Panc1 (cell line): Measurements from ENCODE around the gene ACACA. TPM values are rescaled to one million over a fixed set of nuclear protein-coding genes. Genes with fewer than 3 reads are reported as not detected.
A peak's percentile ranks its signal among the peaks of the same experiment; 100 is the strongest.

ENCODE experiments used
- ATAC-seq: fragments of 200-7000 bp; cut with Tn5 transposase; 2 replicates; pipeline ENCODE4 v1.9.1; 2020; ENCODE audit warnings: mild to moderate bottlenecking, moderate library complexity
- BruUV-seq: library from RNA; stranded (reverse); fragments of 400-500 nt; replicated peaks from 2 replicates; lab custom pipeline; 2021; lab: Mats Ljungman, UMichigan
- CTCF ChIA-PET: fragments of 300-600 bp; sonication (Branson Sonifier 250); formaldehyde crosslinking; loops from one replicate; lab custom pipeline; 2022; ENCODE audit warnings: antibody characterized with exemption; lab: Charles Lee
- POLR2A ChIA-PET: fragments of 300-600 bp; sonication (Branson Sonifier 250); formaldehyde crosslinking; loops from one replicate; lab custom pipeline; 2022; ENCODE audit warnings: antibody characterized with exemption; lab: Charles Lee
- DNase-seq: peaks from one replicate; pipeline ENCODE4 v3.0.0-alpha.2; 2010; ENCODE audit warnings: low read depth, low spot score
- H3K27ac ChIP-seq: 2 replicates; pipeline ENCODE4 v1.5.1; 2011; ENCODE audit warnings: mild to moderate bottlenecking, low read length, inconsistent platforms
- H3K27me3 ChIP-seq: fragments of 200-500 bp; sonication (Bioruptor generic); 2 replicates; pipeline ENCODE4 v1.6.0; 2014; ENCODE audit warnings: low read length, inconsistent platforms; ENCODE audit not compliant: control insufficient read depth, insufficient read depth
- H3K36me3 ChIP-seq: fragments of 200-500 bp; sonication (Bioruptor generic); 2 replicates; pipeline ENCODE4 v1.5.1; 2014; ENCODE audit warnings: inconsistent platforms, mild to moderate bottlenecking, low read length, moderate library complexity; ENCODE audit not compliant: control insufficient read depth, insufficient read depth
- H3K4me1 ChIP-seq: 2 replicates; pipeline ENCODE4 v1.5.1; 2011; ENCODE audit warnings: inconsistent platforms, mild to moderate bottlenecking, low read length, moderate library complexity; ENCODE audit not compliant: control insufficient read depth, insufficient read depth
- H3K4me3 ChIP-seq, 2 experiments: 2 replicates each; pipeline ENCODE4 v1.5.1; 2011 to 2012; ENCODE audit warnings: low read depth in 2 of 2, low read length in 2 of 2, mild to moderate bottlenecking in 2 of 2, inconsistent platforms in 1 of 2, moderate library complexity in 1 of 2
- H3K9me3 ChIP-seq: fragments of 200-500 bp; sonication (Bioruptor generic); 2 replicates; pipeline ENCODE4 v1.5.1; 2014; ENCODE audit warnings: low read depth, mild to moderate bottlenecking, inconsistent platforms, low read length, moderate library complexity; ENCODE audit not compliant: control insufficient read depth, insufficient read depth
- POLR2AphosphoS5 ChIP-seq: IDR thresholded peaks from 2 replicates; pipeline ENCODE4 v1.6.1; 2012; ENCODE audit warnings: mild to moderate bottlenecking, low read depth, low read length, moderate library complexity
- SIN3A ChIP-seq: IDR thresholded peaks from 2 replicates; pipeline ENCODE4 v1.6.1; 2012; ENCODE audit warnings: low read depth, mild to moderate bottlenecking, low read length, moderate library complexity, borderline replicate concordance; ENCODE audit not compliant: insufficient read depth
- TCF7L2 ChIP-seq: IDR thresholded peaks from 2 replicates; pipeline ENCODE4 v1.6.1; 2011; ENCODE audit warnings: mild to moderate bottlenecking, low read depth, low read length, inconsistent platforms
- in situ Hi-C: cut with HindIII; loops from 2 replicates; pipeline ENCODE4 v1.10.0; 2016; ENCODE audit warnings: low sequenced_read_pairs, low pct_unique_long_range_greater_than_20kb
- intact Hi-C: fragments of 100-400 bp; cut with micrococcal nuclease; formaldehyde crosslinking; loops from one replicate; pipeline ENCODE4 v1.10.0; 2022; ENCODE audit not compliant: unreplicated experiment
- total RNA-seq: library from RNA; stranded (reverse); gene quantifications from one replicate; pipeline ENCODE4 v1.2.1, GENCODE V29; 2021; ENCODE audit not compliant: unreplicated experiment
- TF ChIP-seq, protein P1 (sequence below): fragments of 450-650 bp; IDR thresholded peaks from 2 replicates; pipeline ENCODE4 v1.5.1; 2017; ENCODE audit warnings: mild to moderate bottlenecking
- TF ChIP-seq, protein P2 (sequence below), 2 experiments: IDR thresholded peaks; 2 replicates each; pipeline ENCODE4 v1.6.1; 2011 to 2012; ENCODE audit warnings: low read depth in 2 of 2, control low read depth in 1 of 2, low read length in 1 of 2, mild to moderate bottlenecking in 1 of 2, moderate library complexity in 1 of 2; ENCODE audit not compliant: insufficient read depth in 1 of 2

The ACACA gene
- total RNA-seq, 1 experiment from 2014 or later, result 131 TPM

DNA sequence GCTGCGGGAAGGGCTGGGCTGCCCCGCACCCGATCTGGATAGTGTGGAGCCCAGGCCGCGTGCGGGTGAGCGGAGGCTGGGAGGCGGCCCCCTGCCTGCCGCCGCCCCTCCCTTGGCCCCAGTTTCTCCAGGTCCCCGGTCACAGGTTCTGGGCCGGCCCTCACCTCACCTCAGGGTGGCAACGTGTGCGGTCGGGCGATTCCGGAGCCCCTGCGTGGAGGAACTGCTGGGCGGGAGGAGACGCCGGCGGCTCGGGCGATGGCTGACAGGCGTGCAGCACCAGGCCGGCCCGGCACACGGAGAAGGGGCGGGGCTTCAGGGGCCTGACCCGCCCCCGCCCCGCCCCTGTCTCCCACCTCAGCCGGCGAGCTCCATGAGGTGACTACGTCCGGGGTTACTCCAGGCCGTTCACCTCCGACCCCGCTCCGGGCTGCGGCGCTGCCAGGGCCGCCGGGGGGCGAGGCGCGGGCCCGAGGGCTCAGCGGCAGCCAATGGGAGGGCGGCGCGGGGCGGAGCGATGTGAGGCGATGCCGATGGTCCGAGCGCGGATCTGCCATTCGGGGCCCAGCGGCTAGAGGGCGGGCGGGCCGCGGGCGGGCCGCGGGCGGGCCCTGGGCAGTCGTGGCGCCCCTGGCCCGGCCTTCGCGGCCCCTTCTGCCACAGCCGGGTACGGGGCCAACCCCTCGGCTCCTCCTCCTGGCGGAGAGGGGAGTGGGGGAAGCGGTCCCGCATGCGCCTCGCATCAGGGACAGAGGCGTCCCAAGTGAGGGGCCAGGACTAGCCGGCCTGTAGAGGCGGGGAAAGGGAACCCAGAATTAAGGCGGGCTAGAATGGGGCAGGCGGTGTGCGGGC lies 47.6 kb downstream of the ACACA start:
- peak; percentile 96 for ATAC-seq
- no peaks in the 10 kb centered on the region for H3K27me3 ChIP-seq
- BruUV-seq, result no TSS peak

DNA sequence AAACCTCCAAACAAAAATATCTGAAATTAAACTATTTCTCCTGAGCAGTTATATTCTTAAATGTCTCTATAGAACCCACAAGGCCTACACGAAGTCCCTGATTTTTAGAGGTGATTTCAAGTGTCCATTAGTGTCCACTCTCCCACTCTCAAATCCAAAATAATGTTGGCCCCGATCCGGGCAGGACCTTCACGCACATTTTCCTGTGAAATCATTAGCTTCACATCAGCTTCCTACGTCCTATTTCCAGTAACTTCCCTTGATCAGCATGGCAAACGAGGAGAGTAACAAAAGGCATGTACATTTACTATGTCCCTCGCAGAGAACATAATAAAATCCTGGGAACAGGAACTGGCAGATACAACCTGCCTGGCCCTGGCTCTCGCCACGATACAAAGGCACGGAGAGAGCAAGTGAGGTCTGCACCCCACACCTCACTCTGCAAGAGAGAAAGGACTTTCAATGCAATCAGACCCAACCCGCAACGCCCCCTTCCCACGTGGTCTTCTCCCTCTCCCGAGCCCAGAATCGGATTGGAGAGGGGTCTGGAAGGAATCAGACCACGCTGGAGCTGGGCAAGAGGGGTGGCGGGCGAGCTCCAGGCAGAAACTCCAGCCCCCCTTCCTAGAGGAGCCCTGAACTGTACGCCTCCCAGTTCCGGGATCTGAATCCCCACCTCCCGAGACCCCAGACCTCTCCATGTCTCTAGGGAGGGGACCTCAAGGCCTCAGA lies 48.4 kb downstream of the ACACA start:
- CTCF ChIA-PET, result interaction anchor here (1.5 kb wide), 1 partner anchor 15 kb away, joined by 5 read pairs; no protein-coding TSS in a partner anchor
- Histone ChIP-seq H3K27ac (peak overlapping the region; percentile 93), H3K4me1 (peaks cover 14% of the 10 kb centered on the region), H3K9me3 (no peaks in the 10 kb centered on the region), H3K27me3 (no peaks in the 10 kb centered on the region), H3K4me3 (peak overlapping the region; percentile 83 to 89), H3K36me3 (peaks cover 5% of the 10 kb centered on the region)
- in situ Hi-C loops, result no loop called here
- intact Hi-C loops, result no loop called here
- POLR2A ChIA-PET, result no interaction called here
- peak; percentile 19 for ATAC-seq
- no TSS peak for BruUV-seq
- DNase-seq, result no peak
- TF ChIP-seq POLR2AphosphoS5 (no peak), TCF7L2 (no peak), SIN3A (no peak)
- TF ChIP-seq, protein P1, sequence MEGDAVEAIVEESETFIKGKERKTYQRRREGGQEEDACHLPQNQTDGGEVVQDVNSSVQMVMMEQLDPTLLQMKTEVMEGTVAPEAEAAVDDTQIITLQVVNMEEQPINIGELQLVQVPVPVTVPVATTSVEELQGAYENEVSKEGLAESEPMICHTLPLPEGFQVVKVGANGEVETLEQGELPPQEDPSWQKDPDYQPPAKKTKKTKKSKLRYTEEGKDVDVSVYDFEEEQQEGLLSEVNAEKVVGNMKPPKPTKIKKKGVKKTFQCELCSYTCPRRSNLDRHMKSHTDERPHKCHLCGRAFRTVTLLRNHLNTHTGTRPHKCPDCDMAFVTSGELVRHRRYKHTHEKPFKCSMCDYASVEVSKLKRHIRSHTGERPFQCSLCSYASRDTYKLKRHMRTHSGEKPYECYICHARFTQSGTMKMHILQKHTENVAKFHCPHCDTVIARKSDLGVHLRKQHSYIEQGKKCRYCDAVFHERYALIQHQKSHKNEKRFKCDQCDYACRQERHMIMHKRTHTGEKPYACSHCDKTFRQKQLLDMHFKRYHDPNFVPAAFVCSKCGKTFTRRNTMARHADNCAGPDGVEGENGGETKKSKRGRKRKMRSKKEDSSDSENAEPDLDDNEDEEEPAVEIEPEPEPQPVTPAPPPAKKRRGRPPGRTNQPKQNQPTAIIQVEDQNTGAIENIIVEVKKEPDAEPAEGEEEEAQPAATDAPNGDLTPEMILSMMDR, result no peak
- TF ChIP-seq, protein P2, sequence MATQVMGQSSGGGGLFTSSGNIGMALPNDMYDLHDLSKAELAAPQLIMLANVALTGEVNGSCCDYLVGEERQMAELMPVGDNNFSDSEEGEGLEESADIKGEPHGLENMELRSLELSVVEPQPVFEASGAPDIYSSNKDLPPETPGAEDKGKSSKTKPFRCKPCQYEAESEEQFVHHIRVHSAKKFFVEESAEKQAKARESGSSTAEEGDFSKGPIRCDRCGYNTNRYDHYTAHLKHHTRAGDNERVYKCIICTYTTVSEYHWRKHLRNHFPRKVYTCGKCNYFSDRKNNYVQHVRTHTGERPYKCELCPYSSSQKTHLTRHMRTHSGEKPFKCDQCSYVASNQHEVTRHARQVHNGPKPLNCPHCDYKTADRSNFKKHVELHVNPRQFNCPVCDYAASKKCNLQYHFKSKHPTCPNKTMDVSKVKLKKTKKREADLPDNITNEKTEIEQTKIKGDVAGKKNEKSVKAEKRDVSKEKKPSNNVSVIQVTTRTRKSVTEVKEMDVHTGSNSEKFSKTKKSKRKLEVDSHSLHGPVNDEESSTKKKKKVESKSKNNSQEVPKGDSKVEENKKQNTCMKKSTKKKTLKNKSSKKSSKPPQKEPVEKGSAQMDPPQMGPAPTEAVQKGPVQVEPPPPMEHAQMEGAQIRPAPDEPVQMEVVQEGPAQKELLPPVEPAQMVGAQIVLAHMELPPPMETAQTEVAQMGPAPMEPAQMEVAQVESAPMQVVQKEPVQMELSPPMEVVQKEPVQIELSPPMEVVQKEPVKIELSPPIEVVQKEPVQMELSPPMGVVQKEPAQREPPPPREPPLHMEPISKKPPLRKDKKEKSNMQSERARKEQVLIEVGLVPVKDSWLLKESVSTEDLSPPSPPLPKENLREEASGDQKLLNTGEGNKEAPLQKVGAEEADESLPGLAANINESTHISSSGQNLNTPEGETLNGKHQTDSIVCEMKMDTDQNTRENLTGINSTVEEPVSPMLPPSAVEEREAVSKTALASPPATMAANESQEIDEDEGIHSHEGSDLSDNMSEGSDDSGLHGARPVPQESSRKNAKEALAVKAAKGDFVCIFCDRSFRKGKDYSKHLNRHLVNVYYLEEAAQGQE (IDR thresholded peaks at IDR 0.05; ENCODE audit: insufficient read depth in 1 of 2, low read depth in 2 of 2, low read length in 1 of 2), result no peak

More for the DNA sequence above, 47.6 kb downstream of the ACACA start:
- Histone ChIP-seq H3K4me3 (peak overlapping the region; percentile 83 to 89), H3K4me1 (peaks cover 14% of the 10 kb centered on the region), H3K9me3 (no peaks in the 10 kb centered on the region), H3K36me3 (peaks cover 5% of the 10 kb centered on the region), H3K27ac (peak overlapping the region; percentile 95)
- in situ Hi-C loops, result no loop called here
- peak; percentile 59 for DNase-seq
- POLR2A ChIA-PET, result interaction anchor here (0.6 kb wide), 1 partner anchor 90 kb away, joined by 9 read pairs; no protein-coding TSS in a partner anchor
- intact Hi-C loops, result no loop called here
- no peak for TF ChIP-seq SIN3A
- no peak for TF ChIP-seq TCF7L2
- TF ChIP-seq, protein P2 (IDR thresholded peaks at IDR 0.05; ENCODE audit: insufficient read depth in 1 of 2, low read depth in 2 of 2, low read length in 1 of 2), result no peak
- TF ChIP-seq POLR2AphosphoS5, result no peak; the same call in 1 of the 2 replicates
- TF ChIP-seq, protein P1, result no peak
- CTCF ChIA-PET, result interaction anchor here (1.5 kb wide), 1 partner anchor 14 kb away, joined by 5 read pairs; no protein-coding TSS in a partner anchor
